DMS 273 treated with DMSO at 0.1 percent for 48 hours (cell line): ENCODE measurements around the gene FBXO42.

Experiments used
- DNase-seq: peaks from one replicate; lab custom pipeline; 2025; lab: John Stamatoyannopoulos, UW

Gene FBXO42

DNA sequence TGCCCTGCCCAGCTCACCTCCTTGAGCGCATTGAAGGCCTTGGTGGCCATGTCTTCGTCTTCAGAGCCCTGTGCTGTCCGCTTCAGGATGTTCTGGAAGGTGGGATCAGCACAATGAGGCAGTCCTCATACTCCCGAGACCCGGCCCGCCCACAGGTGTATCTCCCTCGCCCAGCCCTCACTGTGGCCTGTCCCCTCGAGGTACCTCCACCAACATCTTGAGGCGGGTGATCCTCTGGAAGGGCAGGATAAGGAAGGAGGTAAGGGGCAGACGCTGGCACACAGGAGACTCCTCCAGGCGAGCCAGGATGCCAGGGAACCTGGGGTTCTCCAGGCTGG is 147.0 kb downstream of the FBXO42 start:
- DNase-seq: no peak

DNA sequence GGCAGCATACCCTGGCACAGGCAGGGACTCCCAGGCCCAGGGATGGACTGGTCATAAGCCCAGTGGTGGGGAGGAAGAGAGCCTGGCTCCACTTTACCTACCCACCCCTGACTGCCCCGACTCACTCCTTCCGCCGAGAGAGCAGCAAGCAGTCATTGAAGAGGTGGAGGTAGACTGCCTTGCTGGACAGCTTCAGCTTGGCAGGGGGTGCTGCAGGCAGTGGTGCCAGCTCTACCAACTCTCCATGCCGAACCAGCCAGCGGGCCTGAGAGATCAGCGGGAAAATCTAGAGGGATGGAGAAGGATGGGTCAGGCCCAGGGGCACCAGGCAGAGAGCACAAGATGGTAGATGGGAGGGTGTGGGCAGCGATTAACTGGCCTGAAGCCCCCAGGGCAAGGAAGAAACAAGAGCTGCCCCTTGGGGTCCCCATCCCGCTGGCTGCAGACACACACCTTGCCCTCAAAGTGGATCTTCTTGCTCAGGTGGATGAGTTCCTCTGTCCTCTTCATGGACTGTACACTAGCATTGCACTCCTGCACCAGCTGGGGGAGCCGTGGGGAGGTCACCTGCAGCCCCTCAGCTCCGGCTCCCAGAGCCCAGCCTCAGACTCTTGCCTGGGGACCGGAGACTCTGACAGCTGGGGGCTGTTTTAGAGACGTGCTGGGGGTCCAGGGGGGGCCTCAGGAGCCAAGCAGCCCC is 147.5 kb downstream of the FBXO42 start:
- DNase-seq: no peak

GRCh38 chr1:16204216-16204615 is 148.1 kb downstream of the FBXO42 start:
- DNase-seq: no peak

DNA sequence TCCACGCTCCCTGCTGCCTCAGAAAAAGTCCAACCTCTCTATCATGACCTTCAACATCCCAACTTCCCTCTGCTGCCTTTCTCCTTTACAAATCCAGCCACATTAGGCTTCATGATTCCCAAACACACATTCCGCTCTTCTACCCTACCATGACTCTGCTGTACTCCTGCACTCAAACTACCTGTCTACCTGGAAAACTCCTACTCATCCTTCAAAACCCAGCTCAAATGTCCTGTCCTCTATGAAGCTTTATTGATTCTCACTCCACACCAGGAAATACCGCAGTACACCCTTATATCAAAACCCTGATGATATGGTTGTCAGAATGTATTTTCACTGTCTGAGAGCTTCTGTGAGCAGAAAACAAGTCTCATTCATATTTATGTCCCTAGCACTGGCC is 148.7 kb downstream of the FBXO42 start:
- no peak for DNase-seq

- no peak for DNase-seq
These were observed 149.7 kb downstream of the FBXO42 start for GRCh38 chr1:16202281-16203210.

- DNase-seq: no peak
These were observed 152.6 kb downstream of the FBXO42 start for GRCh38 chr1:16199700-16200099.

GRCh38 chr1:16199157-16199501 is 153.2 kb downstream of the FBXO42 start:
- no peak for DNase-seq

- no peak for DNase-seq
These were observed 153.7 kb downstream of the FBXO42 start for GRCh38 chr1:16198444-16199156.

DNA sequence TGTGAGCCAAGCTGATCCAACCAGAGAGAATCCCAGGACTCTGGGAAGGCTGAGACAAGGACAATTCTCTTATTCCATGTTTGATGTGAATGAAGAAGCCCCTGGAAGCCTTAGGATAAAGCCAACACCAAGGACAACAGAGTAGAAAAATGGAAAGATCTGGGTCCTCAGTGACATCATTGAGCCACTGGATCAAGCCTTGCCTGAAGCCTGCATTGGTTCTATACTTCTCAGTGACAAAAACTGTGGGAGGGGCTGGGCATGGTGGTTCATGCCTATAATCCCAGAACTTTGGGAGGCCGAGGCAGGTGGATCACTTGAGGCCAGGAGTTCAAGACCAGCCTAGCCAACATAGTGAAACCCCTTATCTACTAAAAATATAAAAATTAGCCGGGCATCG is 155.4 kb downstream of the FBXO42 start:
- no peak for DNase-seq
